NB4 (cell line): Measurements from ENCODE around the gene FBXO47.
A peak's percentile ranks its signal among the peaks of the same experiment; 100 is the strongest.

Source experiments
- POLR2A ChIP-seq: IDR thresholded peaks from 2 replicates; pipeline ENCODE4 v1.6.1; 2011; ENCODE audit warnings: mild to moderate bottlenecking; ENCODE audit not compliant: insufficient read length; ENCODE audit errors: extremely low read depth
- TF ChIP-seq, protein P1 (sequence below): IDR thresholded peaks from one replicate; pipeline ENCODE4 v1.5.1; 2012; ENCODE audit warnings: low read depth, low read length

DNA sequence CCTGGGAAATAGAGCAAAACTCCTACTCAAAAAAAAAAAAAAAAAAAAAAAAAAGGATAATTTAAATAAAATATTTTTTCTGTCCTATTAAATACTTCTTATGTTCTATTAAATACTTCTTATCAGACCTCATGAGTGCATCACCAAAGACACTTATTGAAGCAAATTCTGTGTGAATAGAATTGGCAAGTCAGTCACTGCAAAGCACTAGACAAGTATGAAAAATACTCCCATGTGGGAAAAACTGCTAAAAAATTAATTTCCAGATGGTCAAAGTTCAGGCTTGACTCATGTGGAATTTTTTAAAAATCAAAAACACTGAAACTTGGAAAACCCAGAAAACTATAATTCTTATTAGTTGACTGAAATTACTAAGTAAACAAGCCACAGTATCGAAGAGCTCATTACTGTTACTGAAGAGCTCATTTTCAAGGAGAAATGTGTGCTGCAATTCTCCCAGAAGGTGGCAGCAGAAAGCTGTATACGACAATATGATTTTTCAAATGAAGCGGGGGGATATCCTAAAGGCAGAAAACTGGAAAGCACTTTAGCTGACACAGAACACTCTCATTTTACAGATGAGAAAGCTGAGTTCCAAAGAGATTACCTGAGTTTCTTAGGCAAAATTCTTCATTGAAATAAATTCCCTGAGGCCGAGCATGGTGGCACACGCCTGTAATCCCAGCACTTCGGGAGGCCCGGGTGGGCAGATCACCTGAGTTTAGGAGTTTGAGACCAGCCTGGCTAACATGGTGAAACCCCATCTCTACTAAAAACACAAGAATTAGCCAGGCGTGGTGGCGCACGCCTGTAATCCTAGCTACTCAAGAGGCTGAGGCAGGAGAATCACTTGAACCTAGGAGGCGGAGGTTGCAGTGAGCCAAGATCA is 15.9 kb upstream of the FBXO47 start:
- no peak for TF ChIP-seq POLR2A
- TF ChIP-seq, protein P1, sequence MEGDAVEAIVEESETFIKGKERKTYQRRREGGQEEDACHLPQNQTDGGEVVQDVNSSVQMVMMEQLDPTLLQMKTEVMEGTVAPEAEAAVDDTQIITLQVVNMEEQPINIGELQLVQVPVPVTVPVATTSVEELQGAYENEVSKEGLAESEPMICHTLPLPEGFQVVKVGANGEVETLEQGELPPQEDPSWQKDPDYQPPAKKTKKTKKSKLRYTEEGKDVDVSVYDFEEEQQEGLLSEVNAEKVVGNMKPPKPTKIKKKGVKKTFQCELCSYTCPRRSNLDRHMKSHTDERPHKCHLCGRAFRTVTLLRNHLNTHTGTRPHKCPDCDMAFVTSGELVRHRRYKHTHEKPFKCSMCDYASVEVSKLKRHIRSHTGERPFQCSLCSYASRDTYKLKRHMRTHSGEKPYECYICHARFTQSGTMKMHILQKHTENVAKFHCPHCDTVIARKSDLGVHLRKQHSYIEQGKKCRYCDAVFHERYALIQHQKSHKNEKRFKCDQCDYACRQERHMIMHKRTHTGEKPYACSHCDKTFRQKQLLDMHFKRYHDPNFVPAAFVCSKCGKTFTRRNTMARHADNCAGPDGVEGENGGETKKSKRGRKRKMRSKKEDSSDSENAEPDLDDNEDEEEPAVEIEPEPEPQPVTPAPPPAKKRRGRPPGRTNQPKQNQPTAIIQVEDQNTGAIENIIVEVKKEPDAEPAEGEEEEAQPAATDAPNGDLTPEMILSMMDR: peak; percentile 84
